Measurements from ENCODE around the gene MARCHF2.
"Not testable (repeated sequence)": the region's sequence is repeated elsewhere in the genome, so short reads cannot be mapped to it uniquely, and the experiment has no call there.

DNA sequence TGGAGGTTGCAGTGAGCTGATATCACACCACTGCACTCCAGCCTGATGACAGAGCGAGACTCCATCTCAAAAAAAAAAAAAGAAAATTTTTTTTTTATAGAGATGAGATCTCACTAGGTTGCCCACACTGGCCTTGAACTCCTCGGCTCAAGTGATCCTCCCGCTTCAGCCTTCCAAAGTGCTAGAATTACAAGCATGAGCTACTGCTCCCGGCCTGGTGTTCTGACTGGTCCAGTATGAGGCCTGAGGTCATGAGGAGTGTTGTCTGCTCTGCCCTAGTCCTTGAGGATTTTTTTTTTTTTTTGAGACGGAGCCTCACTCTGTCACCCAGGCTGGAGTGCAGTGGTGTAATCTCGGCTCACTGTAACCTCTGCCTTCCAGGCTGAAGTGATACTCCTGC is 12.2 kb downstream of the MARCHF2 start:
- TF ChIP-seq POLR2A (IDR thresholded peaks at IDR 0.05) = not testable (repeated sequence)
- TF ChIP-seq, protein P1, sequence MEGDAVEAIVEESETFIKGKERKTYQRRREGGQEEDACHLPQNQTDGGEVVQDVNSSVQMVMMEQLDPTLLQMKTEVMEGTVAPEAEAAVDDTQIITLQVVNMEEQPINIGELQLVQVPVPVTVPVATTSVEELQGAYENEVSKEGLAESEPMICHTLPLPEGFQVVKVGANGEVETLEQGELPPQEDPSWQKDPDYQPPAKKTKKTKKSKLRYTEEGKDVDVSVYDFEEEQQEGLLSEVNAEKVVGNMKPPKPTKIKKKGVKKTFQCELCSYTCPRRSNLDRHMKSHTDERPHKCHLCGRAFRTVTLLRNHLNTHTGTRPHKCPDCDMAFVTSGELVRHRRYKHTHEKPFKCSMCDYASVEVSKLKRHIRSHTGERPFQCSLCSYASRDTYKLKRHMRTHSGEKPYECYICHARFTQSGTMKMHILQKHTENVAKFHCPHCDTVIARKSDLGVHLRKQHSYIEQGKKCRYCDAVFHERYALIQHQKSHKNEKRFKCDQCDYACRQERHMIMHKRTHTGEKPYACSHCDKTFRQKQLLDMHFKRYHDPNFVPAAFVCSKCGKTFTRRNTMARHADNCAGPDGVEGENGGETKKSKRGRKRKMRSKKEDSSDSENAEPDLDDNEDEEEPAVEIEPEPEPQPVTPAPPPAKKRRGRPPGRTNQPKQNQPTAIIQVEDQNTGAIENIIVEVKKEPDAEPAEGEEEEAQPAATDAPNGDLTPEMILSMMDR (IDR thresholded peaks at IDR 0.05) = not testable (repeated sequence)
